ENCODE results near the gene NELFE.
"Not testable (repeated sequence)": the region's sequence is repeated elsewhere in the genome, so short reads cannot be mapped to it uniquely, and the experiment has no call there.

DNA sequence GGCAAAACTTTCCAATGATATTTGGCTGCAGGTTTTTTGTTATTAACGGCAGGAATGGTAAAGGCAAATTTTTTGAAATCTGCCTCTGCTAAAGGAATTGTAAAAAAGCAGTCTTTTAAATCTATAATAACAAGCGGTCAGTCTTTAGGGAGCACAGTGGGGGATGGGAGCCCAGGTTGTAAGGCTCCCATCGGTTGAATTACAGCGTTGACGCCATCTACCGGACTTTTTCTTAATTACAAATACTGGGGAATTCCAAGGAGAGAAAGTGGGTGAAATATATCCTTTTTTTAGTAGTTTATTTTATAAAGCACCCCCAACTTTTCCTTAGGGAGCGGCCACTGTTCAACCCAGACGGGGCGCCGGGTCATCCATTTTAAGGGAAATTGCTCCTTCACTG is 30.6 kb upstream of the NELFE start:
- TF ChIP-seq, protein P1, sequence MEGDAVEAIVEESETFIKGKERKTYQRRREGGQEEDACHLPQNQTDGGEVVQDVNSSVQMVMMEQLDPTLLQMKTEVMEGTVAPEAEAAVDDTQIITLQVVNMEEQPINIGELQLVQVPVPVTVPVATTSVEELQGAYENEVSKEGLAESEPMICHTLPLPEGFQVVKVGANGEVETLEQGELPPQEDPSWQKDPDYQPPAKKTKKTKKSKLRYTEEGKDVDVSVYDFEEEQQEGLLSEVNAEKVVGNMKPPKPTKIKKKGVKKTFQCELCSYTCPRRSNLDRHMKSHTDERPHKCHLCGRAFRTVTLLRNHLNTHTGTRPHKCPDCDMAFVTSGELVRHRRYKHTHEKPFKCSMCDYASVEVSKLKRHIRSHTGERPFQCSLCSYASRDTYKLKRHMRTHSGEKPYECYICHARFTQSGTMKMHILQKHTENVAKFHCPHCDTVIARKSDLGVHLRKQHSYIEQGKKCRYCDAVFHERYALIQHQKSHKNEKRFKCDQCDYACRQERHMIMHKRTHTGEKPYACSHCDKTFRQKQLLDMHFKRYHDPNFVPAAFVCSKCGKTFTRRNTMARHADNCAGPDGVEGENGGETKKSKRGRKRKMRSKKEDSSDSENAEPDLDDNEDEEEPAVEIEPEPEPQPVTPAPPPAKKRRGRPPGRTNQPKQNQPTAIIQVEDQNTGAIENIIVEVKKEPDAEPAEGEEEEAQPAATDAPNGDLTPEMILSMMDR (IDR thresholded peaks at IDR 0.05; ENCODE audit: low read depth, low read length): not testable (repeated sequence)
- not testable (repeated sequence) for TF ChIP-seq EZH2phosphoT487 (IDR thresholded peaks at IDR 0.05; ENCODE audit: low read depth)
